Upper lobe of left lung (tissue), 4 donors: ENCODE measurements around the gene PLIN5.

Source experiments
- POLR2A ChIP-seq, 4 donors: fragments of 450-650 bp; IDR thresholded peaks; one replicate each; pipeline ENCODE4 v1.5.1; 2016 to 2017; ENCODE audit warnings: antibody characterized with exemption in 4 of 4, mild to moderate bottlenecking in 2 of 4
- POLR2AphosphoS5 ChIP-seq, 2 donors: sonication (generic); formaldehyde crosslinking; IDR thresholded peaks; one replicate each; pipeline ENCODE4 v1.5.1; 2017; ENCODE audit warnings: antibody characterized with exemption in 2 of 2
- TF ChIP-seq, protein P1 (sequence below), 6 experiments: fragments of 450-650 bp in 4 of 6; fragments of 200-600 bp in 2 of 6; sonication (generic) in 2 of 6; IDR thresholded peaks; one replicate each; pipeline ENCODE4 v1.5.1; 2016 to 2019; ENCODE audit warnings: antibody characterized with exemption in 6 of 6

DNA sequence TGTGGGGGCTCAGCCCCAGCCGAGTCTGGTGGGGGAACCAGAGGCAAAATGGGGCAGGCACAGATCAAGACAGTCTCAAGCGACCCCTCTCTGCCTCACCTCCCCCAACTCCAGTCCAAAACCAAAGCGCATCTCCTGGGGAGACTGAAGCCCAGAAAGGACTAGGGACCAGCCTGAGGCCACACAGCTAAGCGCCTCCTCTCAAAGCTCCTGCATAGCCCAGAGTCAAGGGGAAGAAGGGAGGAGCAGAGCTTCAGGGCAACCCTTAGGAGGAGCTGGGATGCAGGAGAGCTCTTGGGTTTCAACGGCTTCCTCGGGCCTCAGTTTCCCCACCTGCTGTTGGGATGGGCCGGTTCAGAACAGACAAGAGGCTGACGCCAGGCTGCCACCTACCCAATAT lies 44.4 kb upstream of the PLIN5 start:
- TF ChIP-seq, protein P1, sequence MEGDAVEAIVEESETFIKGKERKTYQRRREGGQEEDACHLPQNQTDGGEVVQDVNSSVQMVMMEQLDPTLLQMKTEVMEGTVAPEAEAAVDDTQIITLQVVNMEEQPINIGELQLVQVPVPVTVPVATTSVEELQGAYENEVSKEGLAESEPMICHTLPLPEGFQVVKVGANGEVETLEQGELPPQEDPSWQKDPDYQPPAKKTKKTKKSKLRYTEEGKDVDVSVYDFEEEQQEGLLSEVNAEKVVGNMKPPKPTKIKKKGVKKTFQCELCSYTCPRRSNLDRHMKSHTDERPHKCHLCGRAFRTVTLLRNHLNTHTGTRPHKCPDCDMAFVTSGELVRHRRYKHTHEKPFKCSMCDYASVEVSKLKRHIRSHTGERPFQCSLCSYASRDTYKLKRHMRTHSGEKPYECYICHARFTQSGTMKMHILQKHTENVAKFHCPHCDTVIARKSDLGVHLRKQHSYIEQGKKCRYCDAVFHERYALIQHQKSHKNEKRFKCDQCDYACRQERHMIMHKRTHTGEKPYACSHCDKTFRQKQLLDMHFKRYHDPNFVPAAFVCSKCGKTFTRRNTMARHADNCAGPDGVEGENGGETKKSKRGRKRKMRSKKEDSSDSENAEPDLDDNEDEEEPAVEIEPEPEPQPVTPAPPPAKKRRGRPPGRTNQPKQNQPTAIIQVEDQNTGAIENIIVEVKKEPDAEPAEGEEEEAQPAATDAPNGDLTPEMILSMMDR (IDR thresholded peaks at IDR 0.05): no peak
- TF ChIP-seq POLR2A (IDR thresholded peaks at IDR 0.05) (no peak), POLR2AphosphoS5 (IDR thresholded peaks at IDR 0.05) (no peak)
